Endothelial cell of umbilical vein (primary cell): ENCODE results near the gene TMEM120B. TPM values are rescaled to one million over a fixed set of nuclear protein-coding genes. Genes with fewer than 3 reads are reported as not detected.

Experiments used
- BruUV-seq: library from RNA; stranded (reverse); fragments of 400-500 nt; replicated peaks from 2 replicates; lab custom pipeline; 2021; lab: Mats Ljungman, UMichigan
- CTCF ChIA-PET: fragments of 300-600, 350-600 bp; sonication (Branson Sonifier 250); formaldehyde crosslinking; loops from one replicate; lab custom pipeline; 2021; ENCODE audit warnings: antibody characterized with exemption, inconsistent platforms; lab: Charles Lee
- POLR2A ChIA-PET: fragments of 300-600, 350-600 bp; sonication (Branson Sonifier 250); formaldehyde crosslinking; loops from one replicate; lab custom pipeline; 2021; ENCODE audit warnings: antibody characterized with exemption, inconsistent platforms; lab: Charles Lee
- DNase-seq: peaks from one replicate; pipeline ENCODE4 v3.0.0-alpha.2; 2011; ENCODE audit warnings: low read depth, low spot score
- FAIRE-seq: peaks from 2 replicates; lab custom pipeline; 2011; peaks lifted over from hg19 to GRCh38; lab: Jason Lieb, UNC
- H2AFZ ChIP-seq: 2 replicates; pipeline ENCODE4 v1.6.0; 2012; ENCODE audit warnings: low read depth, low read length, control low read depth, inconsistent platforms
- H3K27ac ChIP-seq: 2 replicates; pipeline ENCODE4 v1.5.1; 2011; ENCODE audit warnings: low read depth, mild to moderate bottlenecking, control low read depth, low read length, moderate library complexity; ENCODE audit not compliant: insufficient read depth
- H3K27me3 ChIP-seq, 2 experiments: 2 replicates each; pipeline versions ENCODE4 v1.6.0 to v1.6.1; 2011; ENCODE audit warnings: low read length in 2 of 2, mixed read lengths in 1 of 2; ENCODE audit not compliant: control insufficient read depth in 2 of 2, insufficient read depth in 2 of 2
- H3K36me3 ChIP-seq, 2 experiments: 2 replicates in 1 of 2; 3 replicates in 1 of 2; pipeline ENCODE4 v1.5.1; 2011; ENCODE audit warnings: low read length in 2 of 2, mild to moderate bottlenecking in 1 of 2, moderate library complexity in 1 of 2; ENCODE audit not compliant: control insufficient read depth in 2 of 2, insufficient read depth in 2 of 2; ENCODE audit errors: extremely low read depth in 1 of 2
- H3K4me1 ChIP-seq: 3 replicates; pipeline ENCODE4 v1.5.1; 2011; ENCODE audit warnings: mild to moderate bottlenecking, low read length; ENCODE audit not compliant: control insufficient read depth, insufficient read depth; ENCODE audit errors: extremely low read depth
- H3K4me2 ChIP-seq: 2 replicates; pipeline ENCODE4 v1.6.1; 2011; ENCODE audit warnings: low read length, control low read depth, mixed read lengths; ENCODE audit not compliant: insufficient read depth
- H3K4me3 ChIP-seq, 3 experiments: fragments of 200-600 bp in 1 of 3; sonication (generic), shearing (Covaris generic) in 1 of 3; replicated peaks in 1 of 3; 2 replicates each; pipeline ENCODE4 v1.5.1; 2011 to 2016; ENCODE audit warnings: control low read depth in 3 of 3, low read length in 3 of 3, mild to moderate bottlenecking in 2 of 3, inconsistent platforms in 1 of 3, low read depth in 1 of 3, moderate library complexity in 1 of 3; ENCODE audit not compliant: insufficient read depth in 1 of 3
- H3K79me2 ChIP-seq: 2 replicates; pipeline ENCODE4 v1.6.0; 2012; ENCODE audit warnings: low read length, inconsistent platforms; ENCODE audit not compliant: control insufficient read depth, insufficient read depth
- H3K9ac ChIP-seq: replicated peaks from 2 replicates; pipeline ENCODE3; 2011; ENCODE audit warnings: low read length, control low read depth; ENCODE audit not compliant: insufficient read depth; ENCODE audit errors: extremely low read depth
- H3K9me1 ChIP-seq: replicated peaks from 3 replicates; pipeline ENCODE4 v1.6.0; 2011; ENCODE audit warnings: mild to moderate bottlenecking, low read length; ENCODE audit not compliant: control insufficient read depth, insufficient read depth; ENCODE audit errors: extremely low read depth
- H3K9me3 ChIP-seq: replicated peaks from 2 replicates; pipeline ENCODE4 v1.5.1; 2012; ENCODE audit warnings: low read length, inconsistent platforms; ENCODE audit not compliant: control insufficient read depth, insufficient read depth
- H4K20me1 ChIP-seq: replicated peaks from 2 replicates; pipeline ENCODE3; 2011; ENCODE audit warnings: mild to moderate bottlenecking, low read length; ENCODE audit not compliant: control insufficient read depth, insufficient read depth; ENCODE audit errors: extremely low read depth
- GATA2 ChIP-seq: IDR thresholded peaks from 2 replicates; pipeline ENCODE4 v1.7.0; 2011; ENCODE audit warnings: low read depth, mild to moderate bottlenecking, moderate library complexity, mixed read lengths, low read length; ENCODE audit not compliant: insufficient read length, insufficient read depth
- JUN ChIP-seq: IDR thresholded peaks from 2 replicates; pipeline ENCODE4 v1.6.1; 2011; ENCODE audit warnings: borderline replicate concordance, low read depth; ENCODE audit not compliant: insufficient read length, insufficient read depth
- MAX ChIP-seq: IDR thresholded peaks from 2 replicates; pipeline ENCODE4 v1.6.1; 2011; ENCODE audit not compliant: insufficient read depth, insufficient read length
- POLR2A ChIP-seq: IDR thresholded peaks from 2 replicates; pipeline ENCODE4 v1.6.1; 2012; ENCODE audit warnings: low read depth, mild to moderate bottlenecking, control low read depth, low read length
- POLR2AphosphoS5 ChIP-seq: IDR thresholded peaks from 2 replicates; pipeline ENCODE4 v1.6.1; 2012; ENCODE audit warnings: low read depth, mild to moderate bottlenecking, control low read depth, low read length, moderate library complexity; ENCODE audit not compliant: insufficient read depth
- dilution Hi-C: fragments of 300-500 bp; cut with MboI; formaldehyde crosslinking; loops from one replicate; pipeline ENCODE4 v1.15.0; 2019; ENCODE audit warnings: low sequenced_read_pairs; ENCODE audit not compliant: extremely low pct_ligation_motif_present
- intact Hi-C: fragments of 100-400 bp; cut with micrococcal nuclease; formaldehyde crosslinking; loops from one replicate; pipeline ENCODE4 v1.10.0; 2022
- polyA plus RNA-seq, 4 experiments: library from polyadenylated mRNA; depleted of rRNA in 3 of 4; stranded (reverse) in 3 of 4; unstranded in 1 of 4; fragments of >200 nt; gene quantifications; 2 replicates each; pipeline versions ENCODE4 v1.2.1 to v1.2.3, GENCODE V29; 2011 to 2012; ENCODE audit warnings: missing spikeins in 1 of 4
- total RNA-seq: library from RNA; stranded (reverse); gene quantifications from 2 replicates; pipeline ENCODE4 v1.2.3, GENCODE V29; 2021

Gene TMEM120B
- total and polyA plus RNA-seq, 2 donors (not counting 3 experiments of a cell fraction or from before 2014, with no cell fraction given) = 10.4 to 12.8 TPM

- Histone ChIP-seq H3K27ac (no peak overlapping the region), H3K36me3 (peaks cover 4 to 15% of the 10 kb centered on the region in 2 experiments), H3K4me3 (peak overlapping the region; percentile 70 to 92 (median 79)), H2AFZ (no peak overlapping the region), H3K4me1 (peaks cover 24% of the 10 kb centered on the region), H3K9me3 (no peaks in the 10 kb centered on the region), H3K9ac (peak overlapping the region; percentile 59), H3K79me2 (peaks cover 67% of the 10 kb centered on the region), H3K27me3 (no peaks in the 10 kb centered on the region), H3K4me2 (peak overlapping the region; percentile 50), H4K20me1 (no peaks in the 10 kb centered on the region), H3K9me1 (no peaks in the 10 kb centered on the region)
- ChIA-PET CTCF (interaction anchor here (1.9 to 12.8 kb wide), 3 partner anchors 3 to 20 kb away, joined by 5 to 774 read pairs (median 774); partner anchors contain the start of genes RHOF and SETD1B), POLR2A (interaction anchor here (0.6 kb wide), 1 partner anchor 74 kb away, joined by 3 read pairs; no protein-coding TSS in a partner anchor)
- dilution Hi-C loops (no loop called here), intact Hi-C loops (loop anchor here (1.0 kb wide), 1 partner anchor 8 kb away; no protein-coding TSS in a partner anchor)
- FAIRE-seq = no peak
- TF ChIP-seq MAX (no peak), POLR2A (no peak), GATA2 (no peak), POLR2AphosphoS5 (no peak), JUN (no peak)
- BruUV-seq = no TSS peak
- DNase-seq = peak; percentile 39
Measured at GRCh38 chr12:121804417-121805111, 92.0 kb downstream of the TMEM120B start.
